Measurements from ENCODE around the gene SNTB2. TPM values are rescaled to one million over a fixed set of nuclear protein-coding genes. Genes with fewer than 3 reads are reported as not detected.

Gene SNTB2
- polyA plus RNA-seq, 3 donors: 1.2 to 6.0 (median 5.0) TPM

- Histone ChIP-seq H3K27ac (ENCODE audit: low read depth in 1 of 2, low read length in 2 of 2) (no peak overlapping the region), H3K9ac (ENCODE audit: insufficient read depth, low read length, poor library complexity, severe bottlenecking) (no peak overlapping the region), H2AFZ (ENCODE audit: insufficient read depth, low read depth, low read length, poor library complexity, severe bottlenecking) (no peak overlapping the region), H3K27me3 (ENCODE audit: control insufficient read depth in 2 of 2, insufficient read depth in 2 of 2, low read length in 2 of 2) (no peaks in the 10 kb centered on the region), H3K4me3 (replicated peaks in 1 of 3; ENCODE audit: low read depth in 2 of 3, low read length in 3 of 3) (no peak overlapping the region), H4K20me1 (ENCODE audit: insufficient read depth, low read length) (peaks cover 5% of the 10 kb centered on the region), H3K4me1 (ENCODE audit: control insufficient read depth in 1 of 2, insufficient read depth in 2 of 2, low read length in 2 of 2) (no peaks in the 10 kb centered on the region), H3K9me3 (replicated peaks in 1 of 2; ENCODE audit: control insufficient read depth in 1 of 2, insufficient read depth in 1 of 2, low read length in 2 of 2) (no peaks in the 10 kb centered on the region), H3K36me3 (replicated peaks in 1 of 2; ENCODE audit: control insufficient read depth in 1 of 2, insufficient read depth in 2 of 2, low read length in 2 of 2) (no peaks in the 10 kb centered on the region), H3K79me2 (ENCODE audit: insufficient read depth, low read length) (no peaks in the 10 kb centered on the region), H3K4me2 (replicated peaks; ENCODE audit: extremely low read depth, low read length, poor library complexity, severe bottlenecking) (no peak overlapping the region)
- Mint-ChIP-seq H3K9me3 (no peaks in the 10 kb centered on the region), H3K27ac (no peak overlapping the region), H3K4me3 (no peak overlapping the region), H3K36me3 (no peaks in the 10 kb centered on the region), H3K4me1 (no peaks in the 10 kb centered on the region), H3K27me3 (ENCODE audit: low read depth in 3 of 3) (peaks cover 0 to 6% (median 4%) of the 10 kb centered on the region in 3 donors)
- TF ChIP-seq, protein P1, sequence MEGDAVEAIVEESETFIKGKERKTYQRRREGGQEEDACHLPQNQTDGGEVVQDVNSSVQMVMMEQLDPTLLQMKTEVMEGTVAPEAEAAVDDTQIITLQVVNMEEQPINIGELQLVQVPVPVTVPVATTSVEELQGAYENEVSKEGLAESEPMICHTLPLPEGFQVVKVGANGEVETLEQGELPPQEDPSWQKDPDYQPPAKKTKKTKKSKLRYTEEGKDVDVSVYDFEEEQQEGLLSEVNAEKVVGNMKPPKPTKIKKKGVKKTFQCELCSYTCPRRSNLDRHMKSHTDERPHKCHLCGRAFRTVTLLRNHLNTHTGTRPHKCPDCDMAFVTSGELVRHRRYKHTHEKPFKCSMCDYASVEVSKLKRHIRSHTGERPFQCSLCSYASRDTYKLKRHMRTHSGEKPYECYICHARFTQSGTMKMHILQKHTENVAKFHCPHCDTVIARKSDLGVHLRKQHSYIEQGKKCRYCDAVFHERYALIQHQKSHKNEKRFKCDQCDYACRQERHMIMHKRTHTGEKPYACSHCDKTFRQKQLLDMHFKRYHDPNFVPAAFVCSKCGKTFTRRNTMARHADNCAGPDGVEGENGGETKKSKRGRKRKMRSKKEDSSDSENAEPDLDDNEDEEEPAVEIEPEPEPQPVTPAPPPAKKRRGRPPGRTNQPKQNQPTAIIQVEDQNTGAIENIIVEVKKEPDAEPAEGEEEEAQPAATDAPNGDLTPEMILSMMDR (IDR thresholded peaks at IDR 0.05): no peak
- intact Hi-C loops (cut with micrococcal nuclease): no loop called here
- no peak for DNase-seq
These were observed 46.2 kb downstream of the SNTB2 start for GRCh38 chr16:69233124-69233523.

- Mint-ChIP-seq H3K9me3 (no peaks in the 10 kb centered on the region), H3K4me3 (no peak overlapping the region), H3K27ac (no peak overlapping the region), H3K27me3 (ENCODE audit: low read depth in 3 of 3) (peaks cover 0 to 6% (median 3%) of the 10 kb centered on the region in 3 donors), H3K4me1 (no peaks in the 10 kb centered on the region), H3K36me3 (no peaks in the 10 kb centered on the region)
- TF ChIP-seq, protein P1 (IDR thresholded peaks at IDR 0.05): no peak
- Histone ChIP-seq H3K27ac (ENCODE audit: low read depth in 1 of 2, low read length in 2 of 2) (no peak overlapping the region), H3K79me2 (ENCODE audit: insufficient read depth, low read length) (no peaks in the 10 kb centered on the region), H3K27me3 (ENCODE audit: control insufficient read depth in 2 of 2, insufficient read depth in 2 of 2, low read length in 2 of 2) (no peaks in the 10 kb centered on the region), H3K4me2 (replicated peaks; ENCODE audit: extremely low read depth, low read length, poor library complexity, severe bottlenecking) (no peak overlapping the region), H3K4me1 (ENCODE audit: control insufficient read depth in 1 of 2, insufficient read depth in 2 of 2, low read length in 2 of 2) (no peaks in the 10 kb centered on the region), H4K20me1 (ENCODE audit: insufficient read depth, low read length) (peaks cover 7% of the 10 kb centered on the region), H3K4me3 (replicated peaks in 1 of 3; ENCODE audit: low read depth in 2 of 3, low read length in 3 of 3) (no peak overlapping the region), H3K9ac (ENCODE audit: insufficient read depth, low read length, poor library complexity, severe bottlenecking) (no peak overlapping the region), H3K36me3 (replicated peaks in 1 of 2; ENCODE audit: control insufficient read depth in 1 of 2, insufficient read depth in 2 of 2, low read length in 2 of 2) (no peaks in the 10 kb centered on the region), H3K9me3 (replicated peaks in 1 of 2; ENCODE audit: control insufficient read depth in 1 of 2, insufficient read depth in 1 of 2, low read length in 2 of 2) (no peaks in the 10 kb centered on the region), H2AFZ (ENCODE audit: insufficient read depth, low read depth, low read length, poor library complexity, severe bottlenecking) (no peak overlapping the region)
- DNase-seq: no peak
- WGBS (ENCODE audit: insufficient coverage): 100% methylated on average over 1 of the region's 3 CpGs
- intact Hi-C loops (cut with micrococcal nuclease): no loop called here
These were observed 47.5 kb downstream of the SNTB2 start for GRCh38 chr16:69234460-69234859.
